ENCODE measurements around the gene ARID1B.

ARID1B gene

GRCh38 chr6:156825475-156825874 lies 48.3 kb downstream of the ARID1B start:
- Histone ChIP-seq H3K36me3 (ENCODE audit: control insufficient read depth, insufficient read depth, low read length) (no peaks in the 10 kb centered on the region), H3K9ac (ENCODE audit: low read length) (no peak overlapping the region), H3K27me3 (ENCODE audit: control insufficient read depth, insufficient read depth, low read length) (no peaks in the 10 kb centered on the region), H3K27ac (ENCODE audit: low read depth, low read length) (no peak overlapping the region), H3K4me1 (ENCODE audit: control insufficient read depth, insufficient read depth, low read length) (peaks cover 10% of the 10 kb centered on the region), H3K4me3 (ENCODE audit: low read length) (no peak overlapping the region)

GRCh38 chr6:156826290-156826955 lies 49.2 kb downstream of the ARID1B start:
- H3K27ac ChIP-seq (ENCODE audit: low read depth, low read length), result no peak overlapping the region
- no peak overlapping the region for H3K9ac ChIP-seq (ENCODE audit: low read length)
- H3K4me1 ChIP-seq (ENCODE audit: control insufficient read depth, insufficient read depth, low read length), result peaks cover 10% of the 10 kb centered on the region
- no peaks in the 10 kb centered on the region for H3K27me3 ChIP-seq (ENCODE audit: control insufficient read depth, insufficient read depth, low read length)
- no peaks in the 10 kb centered on the region for H3K36me3 ChIP-seq (ENCODE audit: control insufficient read depth, insufficient read depth, low read length)
- H3K4me3 ChIP-seq (ENCODE audit: low read length), result no peak overlapping the region

GRCh38 chr6:156827382-156827781 lies 50.2 kb downstream of the ARID1B start:
- H3K27ac ChIP-seq (ENCODE audit: low read depth, low read length), result no peak overlapping the region
- peaks cover 12% of the 10 kb centered on the region for H3K4me1 ChIP-seq (ENCODE audit: control insufficient read depth, insufficient read depth, low read length)
- H3K4me3 ChIP-seq (ENCODE audit: low read length), result no peak overlapping the region
- H3K36me3 ChIP-seq (ENCODE audit: control insufficient read depth, insufficient read depth, low read length), result no peaks in the 10 kb centered on the region
- no peak overlapping the region for H3K9ac ChIP-seq (ENCODE audit: low read length)
- H3K27me3 ChIP-seq (ENCODE audit: control insufficient read depth, insufficient read depth, low read length), result no peaks in the 10 kb centered on the region

- Histone ChIP-seq H3K9ac (ENCODE audit: low read length) (no peak overlapping the region), H3K4me1 (ENCODE audit: control insufficient read depth, insufficient read depth, low read length) (peaks cover 19% of the 10 kb centered on the region), H3K4me3 (ENCODE audit: low read length) (no peak overlapping the region)
Observed at GRCh38 chr6:156828280-156828703, 51.1 kb downstream of the ARID1B start.

GRCh38 chr6:156830126-156830525 lies 52.9 kb downstream of the ARID1B start:
- H3K27ac ChIP-seq (ENCODE audit: low read depth, low read length), result no peak overlapping the region
- no peaks in the 10 kb centered on the region for H3K27me3 ChIP-seq (ENCODE audit: control insufficient read depth, insufficient read depth, low read length)
- no peaks in the 10 kb centered on the region for H3K36me3 ChIP-seq (ENCODE audit: control insufficient read depth, insufficient read depth, low read length)
- H3K9ac ChIP-seq (ENCODE audit: low read length), result no peak overlapping the region
- no peak overlapping the region for H3K4me3 ChIP-seq (ENCODE audit: low read length)
- peaks cover 21% of the 10 kb centered on the region for H3K4me1 ChIP-seq (ENCODE audit: control insufficient read depth, insufficient read depth, low read length)

More at GRCh38 chr6:156828280-156828703, 51.1 kb downstream of the ARID1B start:
- H3K27ac ChIP-seq (ENCODE audit: low read depth, low read length), result peak overlapping the region; percentile 63
- no peaks in the 10 kb centered on the region for H3K36me3 ChIP-seq (ENCODE audit: control insufficient read depth, insufficient read depth, low read length)
- no peaks in the 10 kb centered on the region for H3K27me3 ChIP-seq (ENCODE audit: control insufficient read depth, insufficient read depth, low read length)

- no peak overlapping the region for H3K9ac ChIP-seq (ENCODE audit: low read length)
- peaks cover 21% of the 10 kb centered on the region for H3K4me1 ChIP-seq (ENCODE audit: control insufficient read depth, insufficient read depth, low read length)
- peak overlapping the region; percentile 36 for H3K27ac ChIP-seq (ENCODE audit: low read depth, low read length)
- no peaks in the 10 kb centered on the region for H3K27me3 ChIP-seq (ENCODE audit: control insufficient read depth, insufficient read depth, low read length)
- H3K4me3 ChIP-seq (ENCODE audit: low read length), result no peak overlapping the region
- no peaks in the 10 kb centered on the region for H3K36me3 ChIP-seq (ENCODE audit: control insufficient read depth, insufficient read depth, low read length)
Observed at GRCh38 chr6:156832231-156832647, 55.1 kb downstream of the ARID1B start.

- peaks cover 21% of the 10 kb centered on the region for H3K4me1 ChIP-seq (ENCODE audit: control insufficient read depth, insufficient read depth, low read length)
- H3K9ac ChIP-seq (ENCODE audit: low read length), result no peak overlapping the region
- H3K36me3 ChIP-seq (ENCODE audit: control insufficient read depth, insufficient read depth, low read length), result no peaks in the 10 kb centered on the region
- H3K4me3 ChIP-seq (ENCODE audit: low read length), result peak overlapping the region; percentile 8
- H3K27ac ChIP-seq (ENCODE audit: low read depth, low read length), result peak overlapping the region; percentile 32
- no peaks in the 10 kb centered on the region for H3K27me3 ChIP-seq (ENCODE audit: control insufficient read depth, insufficient read depth, low read length)
Observed at GRCh38 chr6:156832669-156833068, 55.5 kb downstream of the ARID1B start.

- H3K4me1 ChIP-seq (ENCODE audit: control insufficient read depth, insufficient read depth, low read length), result peaks cover 13% of the 10 kb centered on the region
- no peak overlapping the region for H3K4me3 ChIP-seq (ENCODE audit: low read length)
- no peak overlapping the region for H3K27ac ChIP-seq (ENCODE audit: low read depth, low read length)
- H3K27me3 ChIP-seq (ENCODE audit: control insufficient read depth, insufficient read depth, low read length), result no peaks in the 10 kb centered on the region
- no peak overlapping the region for H3K9ac ChIP-seq (ENCODE audit: low read length)
- no peaks in the 10 kb centered on the region for H3K36me3 ChIP-seq (ENCODE audit: control insufficient read depth, insufficient read depth, low read length)
Observed at GRCh38 chr6:156833755-156834154, 56.6 kb downstream of the ARID1B start.

- H3K4me1 ChIP-seq (ENCODE audit: control insufficient read depth, insufficient read depth, low read length), result peaks cover 8% of the 10 kb centered on the region
- H3K36me3 ChIP-seq (ENCODE audit: control insufficient read depth, insufficient read depth, low read length), result no peaks in the 10 kb centered on the region
- H3K27me3 ChIP-seq (ENCODE audit: control insufficient read depth, insufficient read depth, low read length), result no peaks in the 10 kb centered on the region
- no peak overlapping the region for H3K4me3 ChIP-seq (ENCODE audit: low read length)
- H3K9ac ChIP-seq (ENCODE audit: low read length), result no peak overlapping the region
- H3K27ac ChIP-seq (ENCODE audit: low read depth, low read length), result no peak overlapping the region
Observed at GRCh38 chr6:156839129-156839528, 62.0 kb downstream of the ARID1B start.

- no peak overlapping the region for H3K4me3 ChIP-seq (ENCODE audit: low read length)
- H3K27ac ChIP-seq (ENCODE audit: low read depth, low read length), result no peak overlapping the region
- H3K4me1 ChIP-seq (ENCODE audit: control insufficient read depth, insufficient read depth, low read length), result peaks cover 8% of the 10 kb centered on the region
- no peaks in the 10 kb centered on the region for H3K36me3 ChIP-seq (ENCODE audit: control insufficient read depth, insufficient read depth, low read length)
- no peak overlapping the region for H3K9ac ChIP-seq (ENCODE audit: low read length)
- H3K27me3 ChIP-seq (ENCODE audit: control insufficient read depth, insufficient read depth, low read length), result no peaks in the 10 kb centered on the region
Observed at GRCh38 chr6:156839591-156840001, 62.4 kb downstream of the ARID1B start.

GRCh38 chr6:156840136-156840535 lies 63.0 kb downstream of the ARID1B start:
- no peak overlapping the region for H3K27ac ChIP-seq (ENCODE audit: low read depth, low read length)
- H3K9ac ChIP-seq (ENCODE audit: low read length), result no peak overlapping the region
- H3K27me3 ChIP-seq (ENCODE audit: control insufficient read depth, insufficient read depth, low read length), result no peaks in the 10 kb centered on the region
- H3K36me3 ChIP-seq (ENCODE audit: control insufficient read depth, insufficient read depth, low read length), result no peaks in the 10 kb centered on the region
- H3K4me3 ChIP-seq (ENCODE audit: low read length), result no peak overlapping the region
- H3K4me1 ChIP-seq (ENCODE audit: control insufficient read depth, insufficient read depth, low read length), result peaks cover 9% of the 10 kb centered on the region

- Histone ChIP-seq H3K4me1 (ENCODE audit: control insufficient read depth, insufficient read depth, low read length) (peaks cover 11% of the 10 kb centered on the region), H3K4me3 (ENCODE audit: low read length) (no peak overlapping the region), H3K36me3 (ENCODE audit: control insufficient read depth, insufficient read depth, low read length) (no peaks in the 10 kb centered on the region), H3K27ac (ENCODE audit: low read depth, low read length) (no peak overlapping the region), H3K9ac (ENCODE audit: low read length) (no peak overlapping the region), H3K27me3 (ENCODE audit: control insufficient read depth, insufficient read depth, low read length) (no peaks in the 10 kb centered on the region)
Observed at GRCh38 chr6:156840606-156841005, 63.4 kb downstream of the ARID1B start.

GRCh38 chr6:156841508-156841907 lies 64.3 kb downstream of the ARID1B start:
- H3K9ac ChIP-seq (ENCODE audit: low read length), result no peak overlapping the region
- no peaks in the 10 kb centered on the region for H3K27me3 ChIP-seq (ENCODE audit: control insufficient read depth, insufficient read depth, low read length)
- no peak overlapping the region for H3K27ac ChIP-seq (ENCODE audit: low read depth, low read length)
- H3K4me1 ChIP-seq (ENCODE audit: control insufficient read depth, insufficient read depth, low read length), result peaks cover 11% of the 10 kb centered on the region
- H3K36me3 ChIP-seq (ENCODE audit: control insufficient read depth, insufficient read depth, low read length), result no peaks in the 10 kb centered on the region
- no peak overlapping the region for H3K4me3 ChIP-seq (ENCODE audit: low read length)

All from rectal smooth muscle tissue (tissue), 1 donor.